Activated CD4-positive, alpha-beta T cell treated with anti-CD3 and anti-CD28 coated beads for 4 hours (primary cell): ENCODE results near the gene OR1D2.
"Not testable (repeated sequence)": the region's sequence is repeated elsewhere in the genome, so short reads cannot be mapped to it uniquely, and the experiment has no call there.

Experiments used
- DNase-seq, 2 donors: peaks; one replicate each; pipeline ENCODE4 v3.0.0-alpha.2; 2020

OR1D2 gene

GRCh38 chr17:3104322-3104721, at the start of gene OR1D2:
Gene OR1D2, minus strand, starts transcription at chr17:3104422. Its CDS starts 11,426 bp downstream, at chr17:3092996.
- DNase-seq = no peak

GRCh38 chr17:3137494-3137893, 33.3 kb upstream of the OR1D2 start:
- not testable (repeated sequence) for DNase-seq

- no peak for DNase-seq
These were observed 23.2 kb upstream of the OR1D2 start, which contains the start of gene OR1G1 for GRCh38 chr17:3127451-3127850. Gene OR1G1, minus strand, starts transcription at chr17:3127551. Its CDS starts 0 bp downstream, at chr17:3127551.

- DNase-seq = not testable (repeated sequence)
These were observed 30.4 kb downstream of the OR1D2 start for GRCh38 chr17:3073850-3074249.

GRCh38 chr17:3065192-3065591, 39.0 kb downstream of the OR1D2 start:
- not testable (repeated sequence) for DNase-seq

GRCh38 chr17:3063507-3063906, 40.7 kb downstream of the OR1D2 start, which contains the start of gene OR1D5:
Gene OR1D5, minus strand, starts transcription at chr17:3063607. Its CDS starts 0 bp downstream, at chr17:3063607.
- DNase-seq = not testable (repeated sequence)

- not testable (repeated sequence) for DNase-seq
These were observed 41.3 kb downstream of the OR1D2 start for GRCh38 chr17:3062824-3063377.

- not testable (repeated sequence) for DNase-seq
These were observed 49.4 kb downstream of the OR1D2 start for GRCh38 chr17:3054868-3055267.

- no peak for DNase-seq
These were observed 54.4 kb downstream of the OR1D2 start for GRCh38 chr17:3049705-3050295.

GRCh38 chr17:3048727-3049471, 55.3 kb downstream of the OR1D2 start:
- DNase-seq = peak; percentile 90 to 92

- no peak for DNase-seq
These were observed 57.5 kb downstream of the OR1D2 start for GRCh38 chr17:3046753-3047152.

GRCh38 chr17:3043737-3044365, 60.4 kb downstream of the OR1D2 start:
- DNase-seq = no peak

- no peak for DNase-seq
These were observed 63.3 kb downstream of the OR1D2 start for GRCh38 chr17:3040882-3041281.

GRCh38 chr17:3039736-3040135, 64.5 kb downstream of the OR1D2 start:
- no peak for DNase-seq

- no peak for DNase-seq
These were observed 65.3 kb downstream of the OR1D2 start for GRCh38 chr17:3038941-3039340.
